ENCODE data around the gene EDA. TPM values are rescaled to one million over a fixed set of nuclear protein-coding genes. Genes with fewer than 3 reads are reported as not detected.

Gene EDA
- total RNA-seq, 1 donor from 2014 or later, result 1.6 TPM

- no peak for DNase-seq (ENCODE audit: low read depth)
- TF ChIP-seq CTCF (conservative IDR thresholded peaks at IDR 0.05; ENCODE audit: low read depth, low read length), result no peak
Observed at GRCh38 chrX:70062961-70063550, 447.1 kb downstream of the EDA start.

GRCh38 chrX:70066646-70067045 lies 450.7 kb downstream of the EDA start:
- no peak for TF ChIP-seq CTCF (conservative IDR thresholded peaks at IDR 0.05; ENCODE audit: low read depth, low read length)
- H3K4me3 ChIP-seq (ENCODE audit: low read depth, low read length), result no peak overlapping the region
- no peak for DNase-seq (ENCODE audit: low read depth)

More at GRCh38 chrX:70062961-70063550, 447.1 kb downstream of the EDA start:
- H3K4me3 ChIP-seq (ENCODE audit: low read depth, low read length), result no peak overlapping the region

- TF ChIP-seq CTCF (conservative IDR thresholded peaks at IDR 0.05; ENCODE audit: low read depth, low read length), result no peak
- no peak for DNase-seq (ENCODE audit: low read depth)
- no peak overlapping the region for H3K4me3 ChIP-seq (ENCODE audit: low read depth, low read length)
Observed at GRCh38 chrX:70079297-70079696, 463.4 kb downstream of the EDA start.

- no peak for DNase-seq (ENCODE audit: low read depth)
- no peak for TF ChIP-seq CTCF (conservative IDR thresholded peaks at IDR 0.05; ENCODE audit: low read depth, low read length)
- H3K4me3 ChIP-seq (ENCODE audit: low read depth, low read length), result no peak overlapping the region
Observed at GRCh38 chrX:70079870-70080269, 464.0 kb downstream of the EDA start.

GRCh38 chrX:70082723-70083122 lies 466.8 kb downstream of the EDA start:
- TF ChIP-seq CTCF (conservative IDR thresholded peaks at IDR 0.05; ENCODE audit: low read depth, low read length), result no peak
- H3K4me3 ChIP-seq (ENCODE audit: low read depth, low read length), result no peak overlapping the region
- DNase-seq (ENCODE audit: low read depth), result no peak

- TF ChIP-seq CTCF (conservative IDR thresholded peaks at IDR 0.05; ENCODE audit: low read depth, low read length), result no peak
- no peak overlapping the region for H3K4me3 ChIP-seq (ENCODE audit: low read depth, low read length)
- no peak for DNase-seq (ENCODE audit: low read depth)
Observed at GRCh38 chrX:70084592-70085240, 468.8 kb downstream of the EDA start.
